Epithelial cell of proximal tubule (primary cell): ENCODE measurements around the gene PEMT. TPM values are rescaled to one million over a fixed set of nuclear protein-coding genes. Genes with fewer than 3 reads are reported as not detected.
"Not testable (repeated sequence)": the region's sequence is repeated elsewhere in the genome, so short reads cannot be mapped to it uniquely, and the experiment has no call there.

Experiments
- DNase-seq: peaks from one replicate; pipeline ENCODE4 v3.0.0-alpha.2; 2011; ENCODE audit warnings: low read depth
- H3K4me3 ChIP-seq: 2 replicates; pipeline ENCODE4 v1.5.1; 2011; ENCODE audit warnings: low read depth, mild to moderate bottlenecking, low read length
- total RNA-seq: library from RNA; depleted of rRNA; stranded (reverse); fragments of >200 nt; gene quantifications from 2 replicates; pipeline ENCODE4 v1.2.3, GENCODE V29; 2015
- TF ChIP-seq, protein P1 (sequence below): conservative IDR thresholded peaks from 2 replicates; pipeline ENCODE4 v1.5.1; 2012; ENCODE audit warnings: low read depth, mild to moderate bottlenecking, low read length

Gene PEMT
- total RNA-seq, 1 donor from 2014 or later = 48.3 TPM

DNA sequence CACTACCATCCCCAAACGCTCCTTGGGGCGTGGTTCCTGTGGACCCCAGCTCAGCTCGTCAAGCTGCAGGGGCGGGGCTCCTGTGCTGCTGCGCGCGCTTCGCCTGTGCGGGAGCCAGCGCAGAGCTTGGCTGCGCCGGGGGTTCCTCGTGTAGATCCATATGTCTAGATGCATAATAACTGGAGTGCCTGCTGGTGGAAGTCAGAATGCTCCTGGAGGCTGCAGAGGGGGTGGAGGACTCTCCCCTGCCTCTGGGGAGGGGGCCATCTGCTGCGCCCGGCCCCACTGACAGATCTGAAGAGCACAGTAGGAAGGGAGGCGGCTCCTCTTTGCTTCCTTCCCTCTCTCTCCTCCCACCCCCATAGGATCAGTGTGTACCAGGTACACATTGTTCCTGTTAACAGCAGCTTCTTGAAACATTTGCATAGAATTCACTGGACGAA, 99.9 kb downstream of the PEMT start:
- no peak for DNase-seq
- TF ChIP-seq, protein P1, sequence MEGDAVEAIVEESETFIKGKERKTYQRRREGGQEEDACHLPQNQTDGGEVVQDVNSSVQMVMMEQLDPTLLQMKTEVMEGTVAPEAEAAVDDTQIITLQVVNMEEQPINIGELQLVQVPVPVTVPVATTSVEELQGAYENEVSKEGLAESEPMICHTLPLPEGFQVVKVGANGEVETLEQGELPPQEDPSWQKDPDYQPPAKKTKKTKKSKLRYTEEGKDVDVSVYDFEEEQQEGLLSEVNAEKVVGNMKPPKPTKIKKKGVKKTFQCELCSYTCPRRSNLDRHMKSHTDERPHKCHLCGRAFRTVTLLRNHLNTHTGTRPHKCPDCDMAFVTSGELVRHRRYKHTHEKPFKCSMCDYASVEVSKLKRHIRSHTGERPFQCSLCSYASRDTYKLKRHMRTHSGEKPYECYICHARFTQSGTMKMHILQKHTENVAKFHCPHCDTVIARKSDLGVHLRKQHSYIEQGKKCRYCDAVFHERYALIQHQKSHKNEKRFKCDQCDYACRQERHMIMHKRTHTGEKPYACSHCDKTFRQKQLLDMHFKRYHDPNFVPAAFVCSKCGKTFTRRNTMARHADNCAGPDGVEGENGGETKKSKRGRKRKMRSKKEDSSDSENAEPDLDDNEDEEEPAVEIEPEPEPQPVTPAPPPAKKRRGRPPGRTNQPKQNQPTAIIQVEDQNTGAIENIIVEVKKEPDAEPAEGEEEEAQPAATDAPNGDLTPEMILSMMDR = no peak
- no peak overlapping the region for H3K4me3 ChIP-seq

DNA sequence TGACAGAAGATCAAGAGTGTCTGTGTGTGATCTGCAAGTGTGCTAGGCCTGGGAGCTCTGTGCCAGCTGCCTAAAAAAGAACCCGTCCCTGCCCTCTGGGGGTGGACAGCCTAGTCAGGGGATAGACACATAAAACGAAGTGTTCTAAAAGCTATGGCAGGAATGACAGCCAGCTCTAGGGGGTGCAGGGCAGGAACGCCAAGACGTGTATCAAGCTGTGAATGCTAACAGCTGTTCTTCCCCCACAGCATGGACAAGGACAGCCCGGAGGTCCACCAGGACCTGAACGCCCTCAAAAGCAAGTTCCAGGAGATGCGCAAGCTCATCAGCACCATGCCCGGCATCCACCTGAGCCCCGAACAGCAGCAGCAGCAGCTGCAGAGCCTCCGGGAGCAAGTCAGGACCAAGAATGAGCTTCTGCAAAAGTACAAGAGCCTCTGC, 100.5 kb downstream of the PEMT start:
- TF ChIP-seq, protein P1 = no peak
- H3K4me3 ChIP-seq = no peak overlapping the region
- no peak for DNase-seq

GRCh38 chr17:17487998-17488397, 103.5 kb downstream of the PEMT start:
- TF ChIP-seq, protein P1 = no peak
- no peak overlapping the region for H3K4me3 ChIP-seq
- no peak for DNase-seq

- DNase-seq, H3K4me3 ChIP-seq: not testable (repeated sequence)
Measured at GRCh38 chr17:17486416-17486815, 105.1 kb downstream of the PEMT start.

- DNase-seq = no peak
- H3K4me3 ChIP-seq = no peak overlapping the region
- TF ChIP-seq, protein P1 = no peak
Measured at GRCh38 chr17:17485420-17485819, 106.1 kb downstream of the PEMT start.

DNA sequence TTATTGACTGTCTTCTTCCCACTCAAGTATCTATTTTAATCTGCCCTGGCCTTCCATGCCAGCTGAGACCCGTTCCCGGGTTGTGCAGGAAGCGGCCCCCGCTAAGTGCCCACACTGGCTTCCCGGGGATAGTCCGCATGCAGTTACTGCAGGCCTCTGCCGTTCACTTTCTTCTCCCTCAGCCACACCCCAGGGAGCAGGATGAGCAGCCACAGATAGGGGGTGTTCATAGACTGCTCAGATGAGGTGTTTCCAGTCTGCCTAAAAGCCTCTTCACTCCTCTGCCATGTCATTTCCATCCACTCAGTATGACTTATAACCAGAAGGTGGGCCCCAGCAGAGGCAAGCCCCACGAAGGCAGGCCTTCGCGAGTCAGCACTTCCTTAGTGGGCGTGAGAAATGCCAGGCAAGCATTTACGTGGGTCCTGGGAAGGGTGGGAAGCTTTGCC, 107.0 kb downstream of the PEMT start:
- no peak for DNase-seq
- TF ChIP-seq, protein P1 = no peak
- no peak overlapping the region for H3K4me3 ChIP-seq

DNA sequence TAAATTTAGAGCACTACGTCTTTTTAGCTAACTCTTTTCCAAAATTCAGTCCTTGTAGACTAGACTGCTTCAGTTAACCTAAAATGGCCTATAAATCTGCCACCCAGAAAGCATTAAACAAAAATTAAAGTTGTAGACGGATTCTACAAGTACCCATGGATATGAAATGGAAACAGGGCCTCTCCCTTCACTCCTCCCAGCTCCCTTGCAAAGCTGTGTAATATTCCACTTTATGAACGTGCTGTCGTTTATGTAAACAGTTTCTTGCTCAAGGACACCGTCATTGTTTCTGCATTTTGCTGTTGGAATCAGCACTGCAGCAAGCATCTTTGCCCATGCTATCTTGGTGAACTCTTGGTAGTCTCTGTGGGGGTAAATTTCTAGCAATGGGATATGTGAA, 109.6 kb downstream of the PEMT start:
- H3K4me3 ChIP-seq = no peak overlapping the region
- DNase-seq = no peak
- TF ChIP-seq, protein P1 = no peak
